GM23338 (cell line): Measurements from ENCODE around the gene PICALM. TPM values are rescaled to one million over a fixed set of nuclear protein-coding genes. Genes with fewer than 3 reads are reported as not detected.

Experiments used
- ATAC-seq: fragments of 200-7000 bp; cut with Tn5 transposase; 3 replicates; pipeline ENCODE4 v1.9.1; 2020
- DNase-seq: peaks from one replicate; pipeline ENCODE4 v3.0.0-alpha.2; 2015; ENCODE audit warnings: low spot score
- H2AFZ ChIP-seq: fragments of 200-600 bp; sonication (generic); 2 replicates; pipeline ENCODE4 v1.8.0; 2016; ENCODE audit warnings: antibody characterized with exemption, mild to moderate bottlenecking, moderate library complexity
- H3F3A ChIP-seq: fragments of 200-600 bp; sonication (generic); replicated peaks from 2 replicates; pipeline ENCODE4 v1.8.0; 2017; ENCODE audit warnings: antibody characterized with exemption, mixed run types, low read depth
- H3K27ac ChIP-seq: fragments of 200-600 bp; sonication (generic); 2 replicates; pipeline ENCODE4 v1.6.1; 2016; ENCODE audit warnings: low read depth
- H3K27me3 ChIP-seq: fragments of 200-600 bp; sonication (generic); 2 replicates; pipeline ENCODE4 v1.8.0; 2016; ENCODE audit warnings: mild to moderate bottlenecking, mixed run types, moderate library complexity; ENCODE audit not compliant: insufficient read depth
- H3K36me3 ChIP-seq: fragments of 200-600 bp; sonication (generic); 2 replicates; pipeline ENCODE4 v1.8.0; 2016; ENCODE audit warnings: mild to moderate bottlenecking; ENCODE audit not compliant: insufficient read depth
- H3K4me1 ChIP-seq: fragments of 200-600 bp; sonication (generic); 2 replicates; pipeline ENCODE4 v1.8.0; 2016; ENCODE audit warnings: mild to moderate bottlenecking, moderate library complexity; ENCODE audit not compliant: insufficient read depth
- H3K4me2 ChIP-seq: fragments of 200-600 bp; sonication (generic); 2 replicates; pipeline ENCODE4 v1.7.1; 2017; ENCODE audit warnings: mixed run types
- H3K4me3 ChIP-seq: fragments of 200-600 bp; sonication (generic); 2 replicates; pipeline ENCODE4 v1.6.1; 2016; ENCODE audit warnings: mixed run types
- H3K79me2 ChIP-seq: fragments of 200-600 bp; sonication (generic); replicated peaks from 2 replicates; pipeline ENCODE4 v1.8.0; 2017; ENCODE audit warnings: mild to moderate bottlenecking; ENCODE audit not compliant: insufficient read depth
- H3K9me2 ChIP-seq: fragments of 200-600 bp; sonication (generic); 2 replicates; pipeline ENCODE4 v1.8.0; 2017; ENCODE audit not compliant: insufficient read depth
- H4K20me1 ChIP-seq: fragments of 200-600 bp; sonication (generic); replicated peaks from 2 replicates; pipeline ENCODE4 v1.8.0; 2017; ENCODE audit warnings: mild to moderate bottlenecking; ENCODE audit not compliant: insufficient read depth
- H3K27ac Mint-ChIP-seq: 2 replicates; pipeline ENCODE4 v1.8.0; 2020; ENCODE audit warnings: inconsistent platforms, mild to moderate bottlenecking, moderate library complexity, mixed read lengths
- H3K27me3 Mint-ChIP-seq: 3 replicates; pipeline ENCODE4 v1.8.0; 2022; ENCODE audit warnings: low read depth, mild to moderate bottlenecking, moderate library complexity, mixed read lengths, inconsistent platforms; ENCODE audit not compliant: insufficient read depth, poor library complexity
- H3K36me3 Mint-ChIP-seq: 3 replicates; pipeline ENCODE4 v1.8.0; 2021; ENCODE audit warnings: low read depth, mild to moderate bottlenecking, inconsistent platforms, moderate library complexity, mixed read lengths
- H3K4me1 Mint-ChIP-seq: 3 replicates; pipeline ENCODE4 v1.8.0; 2020; ENCODE audit warnings: mild to moderate bottlenecking, inconsistent platforms, mixed read lengths
- H3K4me3 Mint-ChIP-seq: 3 replicates; pipeline ENCODE4 v1.8.0; 2021; ENCODE audit warnings: moderate library complexity, mild to moderate bottlenecking, inconsistent platforms, mixed read lengths
- H3K9me3 Mint-ChIP-seq: 3 replicates; pipeline ENCODE4 v1.8.0; 2020; ENCODE audit warnings: moderate library complexity, mild to moderate bottlenecking, inconsistent platforms, mixed read lengths
- ETS1 ChIP-seq: IDR thresholded peaks from 2 replicates; pipeline ENCODE4 v1.6.1; 2016; ENCODE audit warnings: antibody characterized with exemption
- EZH2 ChIP-seq: fragments of 200-600 bp; sonication (generic); IDR thresholded peaks from one replicate; pipeline ENCODE4 v1.8.0; 2017; ENCODE audit warnings: antibody characterized with exemption, mild to moderate bottlenecking, low read depth; ENCODE audit not compliant: unreplicated experiment
- JUNB ChIP-seq: IDR thresholded peaks from one replicate; pipeline ENCODE4 v1.6.1; 2016; ENCODE audit warnings: antibody characterized with exemption; ENCODE audit not compliant: unreplicated experiment
- NANOG ChIP-seq: IDR thresholded peaks from 2 replicates; pipeline ENCODE4 v1.6.1; 2016; ENCODE audit warnings: antibody characterized with exemption, borderline replicate concordance
- POLR2AphosphoS5 ChIP-seq: IDR thresholded peaks from 2 replicates; pipeline ENCODE4 v1.6.1; 2016; ENCODE audit warnings: antibody characterized with exemption, low read depth
- ZNF114 ChIP-seq: fragments of 250-450 bp; sonication (Bioruptor Pico); IDR thresholded peaks from 2 replicates; pipeline ENCODE4 v1.5.0; 2020; ENCODE audit warnings: mild to moderate bottlenecking, moderate library complexity
- ZNF331 ChIP-seq: fragments of 250-450 bp; sonication (Bioruptor Pico); IDR thresholded peaks from 2 replicates; pipeline ENCODE4 v1.5.0; 2020; ENCODE audit warnings: low read depth, mild to moderate bottlenecking, moderate library complexity
- polyA plus RNA-seq: library from polyadenylated mRNA; unstranded; fragments of >200 nt; fragmentation: Nextera tagmentation; extraction: Ambion mirVana; gene quantifications from 2 replicates; pipeline ENCODE4 v1.2.1, GENCODE V29; 2016
- total RNA-seq: library from RNA; depleted of rRNA; stranded (reverse); fragments of >200 nt; shearing (Covaris generic); gene quantifications from 2 replicates; pipeline ENCODE4 v1.2.3, GENCODE V29; 2014
- TF ChIP-seq, protein P1 (sequence below): IDR thresholded peaks from one replicate; pipeline ENCODE4 v1.6.1; 2018; ENCODE audit warnings: antibody characterized with exemption; ENCODE audit not compliant: unreplicated experiment
- TF ChIP-seq, protein P2 (sequence below), 2 experiments: fragments of 200-600 bp in 1 of 2; sonication (generic) in 1 of 2; conservative IDR thresholded peaks; 2 replicates each; pipeline versions ENCODE4 v1.5.1 to v1.6.1; 2016 to 2017; ENCODE audit warnings: antibody characterized with exemption in 2 of 2, low read depth in 2 of 2, mild to moderate bottlenecking in 2 of 2, moderate library complexity in 1 of 2

Gene PICALM
- total and polyA plus RNA-seq, 2 experiments from 2014 or later = 27.9 to 134 TPM

DNA sequence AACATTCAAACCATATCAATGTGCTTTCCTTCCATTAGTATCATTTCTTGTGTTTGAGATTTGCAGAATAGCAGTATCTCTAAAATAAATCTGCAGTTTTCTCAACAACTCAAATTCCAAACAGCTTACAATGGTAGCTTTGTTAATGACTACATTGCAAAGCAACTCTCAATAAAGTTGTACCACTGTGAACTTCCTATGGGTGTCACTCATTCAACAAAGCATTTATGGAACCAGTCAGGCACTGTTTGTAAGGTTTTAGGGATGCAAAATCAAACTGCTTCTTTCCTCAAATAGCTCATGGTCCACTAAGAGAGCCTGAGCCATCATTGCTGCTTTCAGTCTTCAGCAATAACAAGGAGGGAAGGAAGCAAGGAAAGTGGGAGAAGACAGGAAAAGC is 122.7 kb downstream of the PICALM start (continued):
- TF ChIP-seq, protein P1, sequence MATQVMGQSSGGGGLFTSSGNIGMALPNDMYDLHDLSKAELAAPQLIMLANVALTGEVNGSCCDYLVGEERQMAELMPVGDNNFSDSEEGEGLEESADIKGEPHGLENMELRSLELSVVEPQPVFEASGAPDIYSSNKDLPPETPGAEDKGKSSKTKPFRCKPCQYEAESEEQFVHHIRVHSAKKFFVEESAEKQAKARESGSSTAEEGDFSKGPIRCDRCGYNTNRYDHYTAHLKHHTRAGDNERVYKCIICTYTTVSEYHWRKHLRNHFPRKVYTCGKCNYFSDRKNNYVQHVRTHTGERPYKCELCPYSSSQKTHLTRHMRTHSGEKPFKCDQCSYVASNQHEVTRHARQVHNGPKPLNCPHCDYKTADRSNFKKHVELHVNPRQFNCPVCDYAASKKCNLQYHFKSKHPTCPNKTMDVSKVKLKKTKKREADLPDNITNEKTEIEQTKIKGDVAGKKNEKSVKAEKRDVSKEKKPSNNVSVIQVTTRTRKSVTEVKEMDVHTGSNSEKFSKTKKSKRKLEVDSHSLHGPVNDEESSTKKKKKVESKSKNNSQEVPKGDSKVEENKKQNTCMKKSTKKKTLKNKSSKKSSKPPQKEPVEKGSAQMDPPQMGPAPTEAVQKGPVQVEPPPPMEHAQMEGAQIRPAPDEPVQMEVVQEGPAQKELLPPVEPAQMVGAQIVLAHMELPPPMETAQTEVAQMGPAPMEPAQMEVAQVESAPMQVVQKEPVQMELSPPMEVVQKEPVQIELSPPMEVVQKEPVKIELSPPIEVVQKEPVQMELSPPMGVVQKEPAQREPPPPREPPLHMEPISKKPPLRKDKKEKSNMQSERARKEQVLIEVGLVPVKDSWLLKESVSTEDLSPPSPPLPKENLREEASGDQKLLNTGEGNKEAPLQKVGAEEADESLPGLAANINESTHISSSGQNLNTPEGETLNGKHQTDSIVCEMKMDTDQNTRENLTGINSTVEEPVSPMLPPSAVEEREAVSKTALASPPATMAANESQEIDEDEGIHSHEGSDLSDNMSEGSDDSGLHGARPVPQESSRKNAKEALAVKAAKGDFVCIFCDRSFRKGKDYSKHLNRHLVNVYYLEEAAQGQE = no peak
- TF ChIP-seq NANOG = no peak

DNA sequence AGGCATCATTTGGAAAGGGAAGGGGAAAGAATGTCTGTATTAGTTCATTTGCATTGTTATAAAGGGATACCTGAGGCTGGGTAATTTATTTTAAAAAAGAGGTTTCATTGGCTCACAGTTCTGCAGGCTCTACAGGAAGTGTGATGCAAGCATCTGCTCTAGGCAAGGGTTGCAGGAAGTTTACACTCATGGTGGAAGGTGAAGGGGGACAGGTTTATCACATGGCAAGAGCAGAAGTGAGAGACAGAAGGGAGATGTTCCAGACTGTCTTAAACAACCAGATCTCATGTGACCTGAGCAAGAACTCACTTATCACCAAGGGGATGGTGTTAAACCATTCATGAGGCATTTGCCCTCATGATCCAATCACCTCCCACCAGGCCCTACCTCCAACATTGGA is 123.1 kb downstream of the PICALM start:
- H3K27me3 ChIP-seq = no peaks in the 10 kb centered on the region
- Mint-ChIP-seq H3K36me3 (0 out of 3 replicates have a peak, but pooled peaks cover 3% of the 10 kb centered on the region), H3K27me3 (peaks cover 2% of the 10 kb centered on the region), H3K9me3 (peaks cover 15% of the 10 kb centered on the region), H3K4me1 (no peaks in the 10 kb centered on the region), H3K27ac (no peak overlapping the region), H3K4me3 (no peak overlapping the region)
- H3K36me3 ChIP-seq = no peaks in the 10 kb centered on the region
- no peak overlapping the region for H3K27ac ChIP-seq
- ATAC-seq (no peak), DNase-seq (no peak)
- H3K4me3 ChIP-seq = no peak overlapping the region
- no peaks in the 10 kb centered on the region for H3K79me2 ChIP-seq
- no peaks in the 10 kb centered on the region for H3K4me1 ChIP-seq
- H3K4me2 ChIP-seq = no peak overlapping the region
- no peaks in the 10 kb centered on the region for H3K9me2 ChIP-seq
- no peaks in the 10 kb centered on the region for H3F3A ChIP-seq
- no peaks in the 10 kb centered on the region for H4K20me1 ChIP-seq
- no peak overlapping the region for H2AFZ ChIP-seq
- no peak for TF ChIP-seq JUNB
- TF ChIP-seq, protein P2, sequence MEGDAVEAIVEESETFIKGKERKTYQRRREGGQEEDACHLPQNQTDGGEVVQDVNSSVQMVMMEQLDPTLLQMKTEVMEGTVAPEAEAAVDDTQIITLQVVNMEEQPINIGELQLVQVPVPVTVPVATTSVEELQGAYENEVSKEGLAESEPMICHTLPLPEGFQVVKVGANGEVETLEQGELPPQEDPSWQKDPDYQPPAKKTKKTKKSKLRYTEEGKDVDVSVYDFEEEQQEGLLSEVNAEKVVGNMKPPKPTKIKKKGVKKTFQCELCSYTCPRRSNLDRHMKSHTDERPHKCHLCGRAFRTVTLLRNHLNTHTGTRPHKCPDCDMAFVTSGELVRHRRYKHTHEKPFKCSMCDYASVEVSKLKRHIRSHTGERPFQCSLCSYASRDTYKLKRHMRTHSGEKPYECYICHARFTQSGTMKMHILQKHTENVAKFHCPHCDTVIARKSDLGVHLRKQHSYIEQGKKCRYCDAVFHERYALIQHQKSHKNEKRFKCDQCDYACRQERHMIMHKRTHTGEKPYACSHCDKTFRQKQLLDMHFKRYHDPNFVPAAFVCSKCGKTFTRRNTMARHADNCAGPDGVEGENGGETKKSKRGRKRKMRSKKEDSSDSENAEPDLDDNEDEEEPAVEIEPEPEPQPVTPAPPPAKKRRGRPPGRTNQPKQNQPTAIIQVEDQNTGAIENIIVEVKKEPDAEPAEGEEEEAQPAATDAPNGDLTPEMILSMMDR (conservative IDR thresholded peaks at IDR 0.05; ENCODE audit: low read depth in 2 of 2) = no peak
- no peak for TF ChIP-seq ZNF114 (CRISPR knock-in tag)
- TF ChIP-seq POLR2AphosphoS5 = no peak
- TF ChIP-seq, protein P1 = no peak
- no peak for TF ChIP-seq ZNF331 (CRISPR knock-in tag)
- TF ChIP-seq EZH2 = no peak
- TF ChIP-seq ETS1 = no peak
